ENCODE measurements around the gene ARHGEF40.
"Not testable (repeated sequence)": the region's sequence is repeated elsewhere in the genome, so short reads cannot be mapped to it uniquely, and the experiment has no call there.

The ARHGEF40 gene

DNA sequence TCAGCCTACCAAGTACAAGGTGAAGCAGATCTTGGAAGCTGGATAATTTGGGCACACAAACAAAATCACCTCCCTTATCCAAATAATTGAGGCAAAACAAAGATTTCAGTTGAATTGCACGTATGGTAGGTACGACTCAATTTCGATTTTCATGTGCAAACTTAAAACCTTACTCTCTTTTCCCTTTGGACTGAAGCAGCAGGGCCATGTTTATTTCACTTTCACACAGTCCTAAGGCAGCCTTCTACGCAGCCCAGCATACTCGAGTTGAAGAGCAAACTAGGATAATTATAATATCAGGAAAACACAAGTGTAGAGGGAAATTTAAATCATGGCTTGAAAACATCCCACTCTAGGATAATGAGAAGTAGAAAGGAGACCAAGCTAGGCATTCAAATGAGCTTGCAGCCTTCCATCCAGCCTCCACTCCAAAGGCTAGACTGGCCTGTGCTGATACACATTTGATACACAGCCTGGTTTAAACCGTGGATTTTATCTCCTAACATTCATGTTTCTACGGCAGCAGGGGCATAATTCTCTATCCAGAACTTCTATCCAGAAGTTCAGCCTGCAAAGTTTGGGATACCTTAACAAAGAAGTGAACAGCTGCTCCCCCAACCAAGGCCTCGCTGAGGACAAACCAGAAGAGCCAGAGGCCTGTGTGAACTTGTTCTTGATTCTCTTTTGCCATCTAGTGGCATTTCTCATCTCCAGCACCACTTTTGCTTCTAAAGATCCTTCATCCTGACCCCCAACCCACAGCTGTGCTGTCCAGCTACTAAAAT, 30.3 kb upstream of the ARHGEF40 start:
- H3K4me3 ChIP-seq (ENCODE audit: severe bottlenecking) = no peak overlapping the region
- peak; percentile 65 for ATAC-seq (ENCODE audit: low read depth)
- DNase-seq (ENCODE audit: low spot score) = no peak
- peak overlapping the region; percentile 83 for H3K27ac ChIP-seq (ENCODE audit: poor library complexity, severe bottlenecking)
- peaks cover 33% of the 10 kb centered on the region for H3K4me1 ChIP-seq (ENCODE audit: insufficient read depth, poor library complexity, severe bottlenecking)
- H3K27me3 ChIP-seq (ENCODE audit: insufficient read depth, poor library complexity, severe bottlenecking) = no peaks in the 10 kb centered on the region
- H3K36me3 ChIP-seq (ENCODE audit: low read depth) = no peaks in the 10 kb centered on the region
- no peaks in the 10 kb centered on the region for H3K9me3 ChIP-seq (ENCODE audit: severe bottlenecking)
- TF ChIP-seq CTCF (IDR thresholded peaks at IDR 0.05; ENCODE audit: poor library complexity, severe bottlenecking) = peak; percentile 93

DNA sequence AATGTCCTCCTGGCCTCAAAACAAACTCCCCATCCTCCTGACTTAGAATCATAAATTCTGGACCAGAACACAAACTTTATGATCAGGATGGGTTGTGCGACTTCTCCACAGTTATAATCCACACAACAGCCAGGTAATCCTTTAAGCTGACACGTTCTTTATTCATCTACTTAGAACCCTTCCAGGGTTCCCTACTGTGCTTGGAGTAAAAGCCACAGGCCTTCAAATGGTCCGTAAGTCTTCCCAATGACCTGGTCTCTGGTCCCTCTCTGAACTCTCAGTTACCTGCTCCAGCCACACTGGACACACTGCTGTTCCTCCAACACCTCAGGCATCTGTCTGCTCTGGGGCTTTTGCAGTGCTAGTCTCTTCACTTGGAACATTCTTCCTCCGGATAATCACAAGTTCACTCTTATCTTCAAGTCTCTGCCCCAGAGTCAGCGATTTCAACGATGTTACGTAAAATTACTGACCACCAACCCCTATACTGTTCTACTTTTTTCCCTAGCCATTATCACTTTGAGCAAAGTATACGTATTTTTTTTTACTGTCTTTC, 29.7 kb upstream of the ARHGEF40 start:
- H3K9me3 ChIP-seq (ENCODE audit: severe bottlenecking) = no peaks in the 10 kb centered on the region
- H3K27ac ChIP-seq (ENCODE audit: poor library complexity, severe bottlenecking) = peak overlapping the region; percentile 83
- H3K27me3 ChIP-seq (ENCODE audit: insufficient read depth, poor library complexity, severe bottlenecking) = no peaks in the 10 kb centered on the region
- H3K36me3 ChIP-seq (ENCODE audit: low read depth) = no peaks in the 10 kb centered on the region
- no peak overlapping the region for H3K4me3 ChIP-seq (ENCODE audit: severe bottlenecking)
- no peak for DNase-seq (ENCODE audit: low spot score)
- peaks cover 33% of the 10 kb centered on the region for H3K4me1 ChIP-seq (ENCODE audit: insufficient read depth, poor library complexity, severe bottlenecking)
- peak; percentile 78 for TF ChIP-seq CTCF (IDR thresholded peaks at IDR 0.05; ENCODE audit: poor library complexity, severe bottlenecking)
- no peak for ATAC-seq (ENCODE audit: low read depth)

DNA sequence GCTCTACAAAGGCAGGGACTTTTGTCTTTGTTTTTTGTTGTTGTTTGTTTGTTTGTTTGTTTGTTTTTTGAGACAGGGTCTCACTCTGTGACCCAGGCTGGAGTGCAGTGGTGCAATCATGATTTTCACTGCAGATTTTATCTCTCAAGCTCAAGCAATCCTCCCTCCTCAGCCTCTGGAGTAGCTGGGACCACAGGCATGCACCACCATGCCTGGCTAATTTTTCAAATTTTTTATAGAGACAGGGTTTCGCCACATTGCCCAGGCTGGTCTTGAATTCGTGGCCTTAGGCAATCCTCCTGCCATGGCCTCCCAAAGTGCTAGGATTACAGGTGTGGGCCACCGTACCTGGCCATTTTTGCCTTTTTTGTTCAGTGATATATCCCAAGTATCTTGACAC, 29.2 kb upstream of the ARHGEF40 start:
- DNase-seq (ENCODE audit: low spot score); H3K27me3 ChIP-seq (ENCODE audit: insufficient read depth, poor library complexity, severe bottlenecking); ATAC-seq (ENCODE audit: low read depth); H3K9me3 ChIP-seq (ENCODE audit: severe bottlenecking); H3K36me3 ChIP-seq (ENCODE audit: low read depth); H3K4me3 ChIP-seq (ENCODE audit: severe bottlenecking): not testable (repeated sequence)
- peaks cover 33% of the 10 kb centered on the region for H3K4me1 ChIP-seq (ENCODE audit: insufficient read depth, poor library complexity, severe bottlenecking)
- peak overlapping the region; percentile 83 for H3K27ac ChIP-seq (ENCODE audit: poor library complexity, severe bottlenecking)

- peak within 1 kb of the TSS; percentile 5 for H3K4me3 ChIP-seq (ENCODE audit: severe bottlenecking)
- TF ChIP-seq CTCF (IDR thresholded peaks at IDR 0.05; ENCODE audit: poor library complexity, severe bottlenecking) = no peak
- peak; percentile 86 for DNase-seq (ENCODE audit: low spot score)
- ATAC-seq (ENCODE audit: low read depth) = peak; percentile 92
- H3K4me1 ChIP-seq (ENCODE audit: insufficient read depth, poor library complexity, severe bottlenecking) = peaks cover 33% of the 10 kb centered on the region
- H3K9me3 ChIP-seq (ENCODE audit: severe bottlenecking) = no peaks in the 10 kb centered on the region
- no peaks in the 10 kb centered on the region for H3K27me3 ChIP-seq (ENCODE audit: insufficient read depth, poor library complexity, severe bottlenecking)
- H3K27ac ChIP-seq (ENCODE audit: poor library complexity, severe bottlenecking) = peak within 1 kb of the TSS; percentile 83
- no peaks in the 10 kb centered on the region for H3K36me3 ChIP-seq (ENCODE audit: low read depth)
Observed at GRCh38 chr14:21041676-21042433, 28.2 kb upstream of the ARHGEF40 start, which contains the start of gene RNASE7. TSS of gene RNASE7 (plus strand) at chr14:21042362. CDS start at chr14:21042993, 631 bp downstream.

DNA sequence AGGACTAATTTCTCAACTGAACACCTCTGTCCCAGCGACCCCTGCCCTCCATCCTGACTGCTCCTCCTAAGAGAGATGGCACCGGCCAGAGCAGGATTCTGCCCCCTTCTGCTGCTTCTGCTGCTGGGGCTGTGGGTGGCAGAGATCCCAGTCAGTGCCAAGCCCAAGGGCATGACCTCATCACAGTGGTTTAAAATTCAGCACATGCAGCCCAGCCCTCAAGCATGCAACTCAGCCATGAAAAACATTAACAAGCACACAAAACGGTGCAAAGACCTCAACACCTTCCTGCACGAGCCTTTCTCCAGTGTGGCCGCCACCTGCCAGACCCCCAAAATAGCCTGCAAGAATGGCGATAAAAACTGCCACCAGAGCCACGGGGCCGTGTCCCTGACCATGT, 27.2 kb upstream of the ARHGEF40 start:
- Histone ChIP-seq H3K4me3 (ENCODE audit: severe bottlenecking) (no peak overlapping the region), H3K4me1 (ENCODE audit: insufficient read depth, poor library complexity, severe bottlenecking) (peaks cover 33% of the 10 kb centered on the region), H3K27me3 (ENCODE audit: insufficient read depth, poor library complexity, severe bottlenecking) (no peaks in the 10 kb centered on the region), H3K27ac (ENCODE audit: poor library complexity, severe bottlenecking) (peak overlapping the region; percentile 83), H3K9me3 (ENCODE audit: severe bottlenecking) (no peaks in the 10 kb centered on the region), H3K36me3 (ENCODE audit: low read depth) (no peaks in the 10 kb centered on the region)
- ATAC-seq (ENCODE audit: low read depth) (no peak), DNase-seq (ENCODE audit: low spot score) (no peak)
- no peak for TF ChIP-seq CTCF (IDR thresholded peaks at IDR 0.05; ENCODE audit: poor library complexity, severe bottlenecking)
